Measurements from ENCODE around the gene MICU2. TPM values are rescaled to one million over a fixed set of nuclear protein-coding genes. Genes with fewer than 3 reads are reported as not detected.

Gene MICU2
- total RNA-seq, 2 donors from 2014 or later = 56.7 to 90.9 TPM

- 45% methylated on average over 2 of the region's 2 CpGs for WGBS
- Histone ChIP-seq H3K4me1 (replicated peaks) (no peaks in the 10 kb centered on the region), H3K9me3 (no peaks in the 10 kb centered on the region), H3K4me3 (no peak overlapping the region), H3K36me3 (no peaks in the 10 kb centered on the region), H3K27ac (no peak overlapping the region), H3K27me3 (replicated peaks; ENCODE audit: insufficient read depth) (no peaks in the 10 kb centered on the region)
- intact Hi-C loops (cut with DNase I) = no loop called here
- no peak for TF ChIP-seq POLR2A (IDR thresholded peaks at IDR 0.05)
- TF ChIP-seq CTCF (IDR thresholded peaks at IDR 0.05) = no peak
- no peak for TF ChIP-seq POLR2AphosphoS5 (IDR thresholded peaks at IDR 0.05)
- DNase-seq (ENCODE audit: low spot score) = no peak
Measured at GRCh38 chr13:21516805-21517204, 87.2 kb downstream of the MICU2 start.

DNA sequence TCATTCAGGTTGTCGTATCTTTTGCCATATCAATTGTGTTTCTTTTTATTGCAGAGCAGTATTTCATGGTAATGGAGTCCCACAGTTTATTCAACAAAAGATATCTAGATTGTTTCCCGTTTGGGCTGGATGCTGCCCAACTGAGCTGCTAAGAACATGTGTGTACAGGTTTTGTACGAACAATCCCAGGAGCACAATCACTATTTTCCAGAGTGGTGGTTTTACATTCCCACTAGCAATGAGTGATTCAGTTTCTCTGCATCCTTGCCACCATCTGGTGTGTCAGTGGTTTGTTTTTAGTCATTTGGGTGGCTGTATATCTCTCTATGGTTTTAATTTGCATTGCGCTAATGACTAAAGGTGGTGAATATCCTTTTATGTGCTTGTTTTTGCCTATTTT lies 92.1 kb downstream of the MICU2 start:
- 39% methylated on average over 4 of the region's 4 CpGs for WGBS
- Histone ChIP-seq H3K36me3 (no peaks in the 10 kb centered on the region), H3K4me1 (replicated peaks) (no peaks in the 10 kb centered on the region), H3K9me3 (no peaks in the 10 kb centered on the region), H3K27ac (no peak overlapping the region), H3K4me3 (no peak overlapping the region), H3K27me3 (replicated peaks; ENCODE audit: insufficient read depth) (no peaks in the 10 kb centered on the region)
- DNase-seq (ENCODE audit: low spot score) = peak; percentile 24
- intact Hi-C loops (cut with DNase I) = no loop called here
- TF ChIP-seq POLR2AphosphoS5 (IDR thresholded peaks at IDR 0.05) = peak; percentile 30
- TF ChIP-seq POLR2A (IDR thresholded peaks at IDR 0.05) = no peak

DNA sequence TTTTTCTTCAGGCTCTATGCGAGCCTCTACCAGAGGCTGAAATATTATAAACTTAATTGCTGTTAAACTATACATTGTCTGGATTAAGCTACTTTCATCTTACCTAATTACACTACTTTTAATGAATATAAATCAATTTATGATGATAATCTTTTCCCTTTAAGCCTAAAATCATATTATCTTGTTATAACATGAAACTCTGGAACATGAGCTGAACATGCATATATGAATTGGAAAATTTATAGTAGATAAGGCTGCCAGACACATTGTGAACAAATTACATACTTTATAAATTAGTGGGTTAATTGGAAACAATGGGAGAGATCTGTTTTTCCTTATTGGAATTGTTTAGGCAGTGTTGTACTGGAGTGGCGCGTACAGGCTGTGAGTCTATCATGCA lies 99.6 kb downstream of the MICU2 start:
- Histone ChIP-seq H3K9me3 (no peaks in the 10 kb centered on the region), H3K27me3 (replicated peaks; ENCODE audit: insufficient read depth) (no peaks in the 10 kb centered on the region), H3K4me3 (no peak overlapping the region), H3K27ac (no peak overlapping the region), H3K36me3 (no peaks in the 10 kb centered on the region), H3K4me1 (replicated peaks) (no peaks in the 10 kb centered on the region)
- intact Hi-C loops (cut with DNase I) = no loop called here
- 99% methylated on average over 3 of the region's 3 CpGs for WGBS
- TF ChIP-seq POLR2A (IDR thresholded peaks at IDR 0.05) = no peak
- TF ChIP-seq CTCF (IDR thresholded peaks at IDR 0.05) = no peak
- no peak for TF ChIP-seq POLR2AphosphoS5 (IDR thresholded peaks at IDR 0.05)
- no peak for DNase-seq (ENCODE audit: low spot score)

- Histone ChIP-seq H3K27me3 (replicated peaks; ENCODE audit: insufficient read depth) (no peaks in the 10 kb centered on the region), H3K27ac (no peak overlapping the region), H3K36me3 (no peaks in the 10 kb centered on the region), H3K9me3 (no peaks in the 10 kb centered on the region), H3K4me1 (replicated peaks) (no peaks in the 10 kb centered on the region), H3K4me3 (no peak overlapping the region)
- intact Hi-C loops (cut with DNase I) = no loop called here
- WGBS = 95% methylated on average over 3 of the region's 3 CpGs
- TF ChIP-seq POLR2A (IDR thresholded peaks at IDR 0.05) (no peak), POLR2AphosphoS5 (IDR thresholded peaks at IDR 0.05) (no peak), CTCF (IDR thresholded peaks at IDR 0.05) (no peak)
- DNase-seq (ENCODE audit: low spot score) = no peak
Measured at GRCh38 chr13:21501686-21502085, 102.3 kb downstream of the MICU2 start.

GRCh38 chr13:21486322-21486721 lies 117.6 kb downstream of the MICU2 start:
- intact Hi-C loops (cut with DNase I) = no loop called here
- H3K27me3 ChIP-seq (replicated peaks; ENCODE audit: insufficient read depth) = no peaks in the 10 kb centered on the region
- 97% methylated on average over 4 of the region's 4 CpGs for WGBS

More at GRCh38 chr13:21486322-21486721, 117.6 kb downstream of the MICU2 start:
- no peak for DNase-seq (ENCODE audit: low spot score)
- no peaks in the 10 kb centered on the region for H3K36me3 ChIP-seq
- no peak overlapping the region for H3K4me3 ChIP-seq
- H3K9me3 ChIP-seq = no peaks in the 10 kb centered on the region
- no peak overlapping the region for H3K27ac ChIP-seq
- TF ChIP-seq POLR2AphosphoS5 (IDR thresholded peaks at IDR 0.05) (no peak), POLR2A (IDR thresholded peaks at IDR 0.05) (no peak), CTCF (IDR thresholded peaks at IDR 0.05) (no peak)
- no peaks in the 10 kb centered on the region for H3K4me1 ChIP-seq (replicated peaks)

Measured in prostate gland (tissue), 2 donors.